Activated CD4-positive, alpha-beta memory T cell treated with anti-CD3 and anti-CD28 coated beads, Interleukin-2, amount 10 ng/mL, durations not matched to agents 7 days and 5 days (primary cell): Measurements from ENCODE around the gene MON1A. TPM values are rescaled to one million over a fixed set of nuclear protein-coding genes. Genes with fewer than 3 reads are reported as not detected.
"Not testable (repeated sequence)": the region's sequence is repeated elsewhere in the genome, so short reads cannot be mapped to it uniquely, and the experiment has no call there.

Experiments used
- CTCF ChIA-PET: fragments of 350-600 bp; sonication (Branson Sonifier 250); formaldehyde crosslinking; loops from one replicate; lab custom pipeline; 2021; ENCODE audit warnings: antibody characterized with exemption, inconsistent platforms; lab: Charles Lee
- POLR2A ChIA-PET: fragments of 350-600 bp; sonication (Branson Sonifier 250); formaldehyde crosslinking; loops from one replicate; lab custom pipeline; 2021; ENCODE audit warnings: antibody characterized with exemption; lab: Charles Lee
- DNase-seq: peaks from one replicate; pipeline ENCODE4 v3.0.0-alpha.2; 2020
- H3K27ac Mint-ChIP-seq: one replicate; pipeline ENCODE4 v1.8.0; 2021; ENCODE audit warnings: mild to moderate bottlenecking, mixed read lengths
- H3K27me3 Mint-ChIP-seq: one replicate; pipeline ENCODE4 v1.8.0; 2021; ENCODE audit warnings: mixed read lengths
- H3K36me3 Mint-ChIP-seq: one replicate; pipeline ENCODE4 v1.8.0; 2021; ENCODE audit warnings: low read depth, mixed read lengths
- H3K4me1 Mint-ChIP-seq: one replicate; pipeline ENCODE4 v1.8.0; 2021; ENCODE audit warnings: mixed read lengths
- H3K4me3 Mint-ChIP-seq: one replicate; pipeline ENCODE4 v1.8.0; 2021; ENCODE audit warnings: mild to moderate bottlenecking, mixed read lengths
- H3K9me3 Mint-ChIP-seq: one replicate; pipeline ENCODE4 v1.8.0; 2021; ENCODE audit warnings: mixed read lengths
- total RNA-seq, 2 experiments: library from RNA; stranded (reverse); gene quantifications; one replicate each; pipeline ENCODE4 v1.2.3, GENCODE V29; 2021

Gene MON1A
- total RNA-seq, 2 experiments from 2014 or later, result 9.7 to 10.3 TPM

DNA sequence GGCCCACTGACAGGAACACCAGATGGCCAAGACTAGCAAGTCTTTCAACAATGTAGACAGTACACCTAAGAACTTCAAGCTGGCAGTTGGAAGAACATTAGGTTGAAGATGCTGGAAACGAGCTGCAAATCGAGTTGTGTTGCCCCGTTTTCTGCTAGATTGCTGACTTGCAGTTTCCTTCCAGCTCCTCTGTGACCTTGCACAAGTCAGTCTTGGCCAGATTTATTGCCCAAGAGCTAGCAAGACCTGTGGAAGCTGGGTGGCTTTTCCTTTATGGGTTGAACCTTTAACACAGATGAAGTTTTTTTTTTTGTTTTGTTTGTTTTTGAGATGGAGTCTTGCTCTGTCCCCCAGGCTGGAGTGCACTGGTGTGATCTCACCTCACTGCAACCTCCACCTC is 7.5 kb upstream of the MON1A start:
- Mint-ChIP-seq H3K4me1 (peaks cover 19% of the 10 kb centered on the region), H3K9me3 (no peaks in the 10 kb centered on the region), H3K36me3 (peaks cover 8% of the 10 kb centered on the region), H3K4me3 (no peak overlapping the region), H3K27ac (no peak overlapping the region), H3K27me3 (no peaks in the 10 kb centered on the region)
- DNase-seq, result no peak
- ChIA-PET POLR2A (no interaction called here), CTCF (interaction anchor here (0.8 kb wide), 3 partner anchors 9 to 218 kb away, joined by 3 read pairs; partner anchors contain the start of gene AMIGO3)

- POLR2A ChIA-PET, CTCF ChIA-PET: not testable (repeated sequence)
Observed at GRCh38 chr3:49932281-49932680, 2.7 kb upstream of the MON1A start.

GRCh38 chr3:49930922-49931321 is 1.3 kb upstream of the MON1A start:
- no peaks in the 10 kb centered on the region for H3K27me3 Mint-ChIP-seq
- H3K27ac Mint-ChIP-seq, result no peak overlapping the region
- no peaks in the 10 kb centered on the region for H3K36me3 Mint-ChIP-seq
- no peaks in the 10 kb centered on the region for H3K9me3 Mint-ChIP-seq
- H3K4me1 Mint-ChIP-seq, result peaks cover 23% of the 10 kb centered on the region
- ChIA-PET POLR2A (interaction anchor here (1.0 to 2.0 kb wide), 3 partner anchors 9 to 42 kb away, joined by 3 to 40 read pairs (median 6); partner anchors contain the start of gene RBM6), CTCF (interaction anchor here (2.5 kb wide), 1 partner anchor 9 kb away, joined by 18 read pairs; the partner anchor contains the start of gene RBM6)
- DNase-seq, result no peak
- no peak overlapping the region for H3K4me3 Mint-ChIP-seq

More at GRCh38 chr3:49932281-49932680, 2.7 kb upstream of the MON1A start:
- peaks cover 21% of the 10 kb centered on the region for H3K4me1 Mint-ChIP-seq
- H3K27me3 Mint-ChIP-seq, H3K36me3 Mint-ChIP-seq, H3K4me3 Mint-ChIP-seq, H3K9me3 Mint-ChIP-seq, DNase-seq, H3K27ac Mint-ChIP-seq: not testable (repeated sequence)

DNA sequence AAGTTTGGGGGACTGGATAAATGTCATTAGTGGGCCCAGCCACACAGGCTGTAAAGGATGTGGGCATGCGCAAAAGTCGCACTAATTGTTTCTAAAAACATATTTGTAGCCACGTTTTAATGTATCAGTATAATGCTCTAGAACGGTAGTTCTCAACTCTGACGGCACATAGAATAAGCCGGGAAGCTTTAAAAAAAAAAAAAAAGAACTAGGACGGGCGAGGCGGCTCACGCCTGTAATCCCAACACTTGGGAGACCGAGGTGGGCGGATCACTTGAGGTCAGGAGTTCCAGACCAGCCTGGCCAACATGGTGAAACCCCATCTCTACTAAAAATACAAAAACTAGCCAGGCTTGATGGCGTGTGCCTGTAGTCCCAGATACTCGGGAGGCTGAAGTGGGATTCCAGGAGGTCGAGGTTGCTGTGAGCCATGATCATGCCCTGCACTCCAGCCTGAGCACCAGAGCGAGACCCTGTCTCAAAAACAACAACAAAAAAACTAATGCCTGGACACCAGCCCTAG is 618 bp upstream of the MON1A start:
- H3K4me3 Mint-ChIP-seq, result peak overlapping the region; percentile 77
- CTCF ChIA-PET, result interaction anchor here (1.6 to 2.5 kb wide), 2 partner anchors 10 to 25 kb away, joined by 5 to 18 read pairs; partner anchors contain the start of gene RBM6
- no peak for DNase-seq
- H3K27me3 Mint-ChIP-seq, result no peaks in the 10 kb centered on the region
- H3K9me3 Mint-ChIP-seq, result no peaks in the 10 kb centered on the region
- peak overlapping the region; percentile 69 for H3K27ac Mint-ChIP-seq
- H3K4me1 Mint-ChIP-seq, result peaks cover 24% of the 10 kb centered on the region
- POLR2A ChIA-PET, result interaction anchor here (0.9 to 2.0 kb wide), 7 partner anchors 10 to 368 kb away, joined by 3 to 40 read pairs (median 3); partner anchors contain the start of gene RBM6
- H3K36me3 Mint-ChIP-seq, result no peaks in the 10 kb centered on the region

- H3K9me3 Mint-ChIP-seq, result no peaks in the 10 kb centered on the region
- ChIA-PET POLR2A (interaction anchor here (1.1 to 2.0 kb wide), 3 partner anchors 11 to 125 kb away, joined by 3 to 40 read pairs (median 5); partner anchors contain the start of genes INKA1 and RBM6), CTCF (interaction anchor here (2.5 kb wide), 1 partner anchor 12 kb away, joined by 18 read pairs; the partner anchor contains the start of gene RBM6)
- H3K27me3 Mint-ChIP-seq, result no peaks in the 10 kb centered on the region
- peaks cover 24% of the 10 kb centered on the region for H3K4me1 Mint-ChIP-seq
- no peak for DNase-seq
- H3K27ac Mint-ChIP-seq, result peak overlapping the region; percentile 42
- no peaks in the 10 kb centered on the region for H3K36me3 Mint-ChIP-seq
- peak overlapping the region; percentile 77 for H3K4me3 Mint-ChIP-seq
Observed at GRCh38 chr3:49928481-49929017, 1.1 kb downstream of the MON1A start.

GRCh38 chr3:49927798-49928197 is 1.8 kb downstream of the MON1A start:
- H3K4me1 Mint-ChIP-seq, result peaks cover 24% of the 10 kb centered on the region
- no peaks in the 10 kb centered on the region for H3K27me3 Mint-ChIP-seq
- DNase-seq, result no peak
- no peaks in the 10 kb centered on the region for H3K9me3 Mint-ChIP-seq
- peak overlapping the region; percentile 77 for H3K4me3 Mint-ChIP-seq
- no peak overlapping the region for H3K27ac Mint-ChIP-seq
- CTCF ChIA-PET, result interaction anchor here (0.6 kb wide), 1 partner anchor 9 kb away, joined by 3 read pairs; no protein-coding TSS in a partner anchor
- POLR2A ChIA-PET, result interaction anchor here (1.6 kb wide), 1 partner anchor 12 kb away, joined by 5 read pairs; the partner anchor contains the start of gene RBM6
- H3K36me3 Mint-ChIP-seq, result no peaks in the 10 kb centered on the region

DNA sequence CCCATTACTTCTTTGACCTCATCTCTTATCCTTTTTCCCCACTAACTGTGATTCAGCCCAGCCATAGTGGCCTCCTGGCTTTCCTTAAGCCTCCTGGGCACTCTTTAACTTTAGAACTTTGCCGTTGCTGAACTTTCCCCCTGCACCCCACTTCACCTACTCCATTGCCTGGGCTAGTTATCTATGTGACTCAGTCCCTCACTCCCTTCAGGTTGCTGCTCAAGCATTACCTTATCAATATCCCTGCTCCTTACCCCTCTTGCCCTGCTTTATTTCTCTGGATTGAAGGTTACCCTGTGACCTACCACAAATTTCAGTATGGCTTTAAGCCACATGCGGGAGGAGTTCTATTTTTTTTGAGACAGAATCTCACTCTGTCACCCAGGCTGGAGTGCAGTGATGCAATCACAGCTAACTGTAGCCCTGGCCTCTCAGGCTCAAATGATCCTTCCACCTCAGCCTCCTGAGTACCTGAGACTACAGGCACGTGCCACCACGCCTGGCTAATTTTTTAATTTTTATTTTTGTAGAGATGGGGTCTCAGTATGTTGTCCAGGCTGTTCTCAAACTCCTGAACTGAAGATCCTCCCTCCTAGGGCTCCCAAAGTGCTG is 3.4 kb downstream of the MON1A start:
- ChIA-PET CTCF (no interaction called here), POLR2A (no interaction called here)
- Mint-ChIP-seq H3K4me3 (no peak overlapping the region), H3K27ac (no peak overlapping the region), H3K4me1 (peaks cover 24% of the 10 kb centered on the region), H3K9me3 (no peaks in the 10 kb centered on the region), H3K27me3 (no peaks in the 10 kb centered on the region), H3K36me3 (no peaks in the 10 kb centered on the region)
- DNase-seq, result no peak

- CTCF ChIA-PET, result interaction anchor here (0.5 to 1.2 kb wide), 3 partner anchors 19 to 122 kb away, joined by 3 to 5 read pairs (median 3); partner anchors contain the start of gene INKA1
- Mint-ChIP-seq H3K4me1 (peaks cover 24% of the 10 kb centered on the region), H3K4me3 (no peak overlapping the region), H3K27me3 (no peaks in the 10 kb centered on the region), H3K9me3 (no peaks in the 10 kb centered on the region), H3K27ac (no peak overlapping the region), H3K36me3 (no peaks in the 10 kb centered on the region)
- no peak for DNase-seq
- POLR2A ChIA-PET, result interaction anchor here (0.6 kb wide), 1 partner anchor 122 kb away, joined by 3 read pairs; the partner anchor contains the start of gene INKA1
Observed at GRCh38 chr3:49925485-49925884, 4.1 kb downstream of the MON1A start.

GRCh38 chr3:49924683-49925082 is 4.9 kb downstream of the MON1A start:
- POLR2A ChIA-PET, result interaction anchor here (1.1 kb wide), 1 partner anchor 16 kb away, joined by 3 read pairs; no protein-coding TSS in a partner anchor
- DNase-seq, result no peak
- Mint-ChIP-seq H3K27me3 (no peaks in the 10 kb centered on the region), H3K9me3 (no peaks in the 10 kb centered on the region), H3K4me3 (no peak overlapping the region), H3K27ac (no peak overlapping the region), H3K4me1 (peaks cover 20% of the 10 kb centered on the region), H3K36me3 (no peaks in the 10 kb centered on the region)
- CTCF ChIA-PET, result interaction anchor here (0.5 to 1.2 kb wide), 3 partner anchors 18 to 121 kb away, joined by 3 to 5 read pairs (median 3); partner anchors contain the start of gene INKA1

- not testable (repeated sequence) for DNase-seq, H3K4me1 Mint-ChIP-seq, H3K4me3 Mint-ChIP-seq, H3K9me3 Mint-ChIP-seq, H3K27ac Mint-ChIP-seq, H3K36me3 Mint-ChIP-seq, H3K27me3 Mint-ChIP-seq
- POLR2A ChIA-PET, result interaction anchor here (1.1 kb wide), 1 partner anchor 22 kb away, joined by 4 read pairs; the partner anchor contains the start of gene RBM6
- CTCF ChIA-PET, result interaction anchor here (3.8 kb wide), 1 partner anchor 11 kb away, joined by 12 read pairs; no protein-coding TSS in a partner anchor
Observed at GRCh38 chr3:49917806-49918590, 11.6 kb downstream of the MON1A start.

DNA sequence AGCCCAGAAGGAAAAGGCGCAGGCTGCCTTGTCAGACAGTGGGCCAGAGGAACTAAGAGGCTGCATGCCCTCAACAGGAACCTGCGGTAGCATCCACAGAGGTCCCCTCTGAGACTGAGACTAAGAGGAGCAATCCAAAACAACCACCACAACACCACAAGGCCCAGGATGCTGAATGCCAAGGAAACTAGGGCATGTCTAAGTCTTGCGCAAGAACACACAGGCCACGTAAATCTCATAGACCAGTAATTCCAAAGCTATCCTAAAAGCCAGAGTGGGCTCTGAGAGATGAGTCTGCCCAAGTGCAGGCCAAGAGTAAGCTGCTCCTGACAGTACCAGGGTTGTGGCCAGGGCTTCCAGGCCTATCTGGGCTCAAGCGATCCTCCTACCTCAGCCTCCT is 12.9 kb downstream of the MON1A start:
- ChIA-PET CTCF (interaction anchor here (3.8 kb wide), 1 partner anchor 10 kb away, joined by 12 read pairs; no protein-coding TSS in a partner anchor), POLR2A (no interaction called here)
- H3K4me3 Mint-ChIP-seq, result no peak overlapping the region
- no peak overlapping the region for H3K27ac Mint-ChIP-seq
- H3K9me3 Mint-ChIP-seq, result no peaks in the 10 kb centered on the region
- DNase-seq, result no peak
- H3K27me3 Mint-ChIP-seq, result no peaks in the 10 kb centered on the region
- H3K4me1 Mint-ChIP-seq, result peaks cover 1% of the 10 kb centered on the region
- peaks cover 6% of the 10 kb centered on the region for H3K36me3 Mint-ChIP-seq

GRCh38 chr3:49914906-49915305 is 14.7 kb downstream of the MON1A start:
- no peak for DNase-seq
- Mint-ChIP-seq H3K27ac (no peak overlapping the region), H3K36me3 (peaks cover 11% of the 10 kb centered on the region), H3K27me3 (no peaks in the 10 kb centered on the region), H3K9me3 (no peaks in the 10 kb centered on the region), H3K4me1 (peaks cover 1% of the 10 kb centered on the region), H3K4me3 (no peak overlapping the region)
- ChIA-PET POLR2A (interaction anchor here (1.1 kb wide), 1 partner anchor 9 kb away, joined by 3 read pairs; no protein-coding TSS in a partner anchor), CTCF (no interaction called here)
